ENCODE measurements around the gene AFAP1. TPM values are rescaled to one million over a fixed set of nuclear protein-coding genes. Genes with fewer than 3 reads are reported as not detected.

Gene AFAP1
- total and polyA plus RNA-seq, 2 of the 8 experiments (the other 6 are each of a cell fraction or from before 2014, with no cell fraction given): 3.6 to 18.2 TPM

GRCh38 chr4:7731437-7731836 is 208.2 kb downstream of the AFAP1 start:
- DNase-seq (ENCODE audit: low read depth in 1 of 2, low spot score in 2 of 2) (no peak), FAIRE-seq (no peak)
- Histone ChIP-seq H2BK20ac (ENCODE audit: low read length) (no peak overlapping the region), H3K79me2 (ENCODE audit: control insufficient read depth in 1 of 2, insufficient read depth in 2 of 2, low read length in 2 of 2) (no peaks in the 10 kb centered on the region), H4K20me1 (replicated peaks in 1 of 2; ENCODE audit: control insufficient read depth in 1 of 2, insufficient read depth in 2 of 2, low read length in 2 of 2) (no peaks in the 10 kb centered on the region), H2BK120ac (replicated peaks; ENCODE audit: low read depth, low read length) (no peak overlapping the region), H3K56ac (replicated peaks; ENCODE audit: insufficient read length, low read depth, low read length) (no peak overlapping the region), H2BK5ac (ENCODE audit: low read depth, low read length) (no peak overlapping the region), H3K4ac (replicated peaks; ENCODE audit: insufficient read length, low read depth, low read length) (no peak overlapping the region), H3K9me3 (ENCODE audit: insufficient read depth in 2 of 2, low read depth in 1 of 2, low read length in 1 of 2) (no peaks in the 10 kb centered on the region), H4K8ac (ENCODE audit: extremely low read depth, insufficient read depth, low read length) (no peak overlapping the region), H3K14ac (ENCODE audit: insufficient read length) (no peak overlapping the region), H3K4me2 (ENCODE audit: insufficient read depth in 1 of 2, low read depth in 2 of 2, low read length in 2 of 2) (no peak overlapping the region), H3K27me3 (replicated peaks in 1 of 4; ENCODE audit: control insufficient read depth in 3 of 4, extremely low read depth in 1 of 4, insufficient read depth in 3 of 4, low read length in 3 of 4) (0 out of 7 replicates have a peak, but pooled peaks cover 0 to 2% (median 0%) of the 10 kb centered on the region in 4 experiments), H3K36me3 (ENCODE audit: control insufficient read depth in 2 of 4, insufficient read depth in 4 of 4, low read length in 3 of 4) (no peaks in the 10 kb centered on the region), H3K23me2 (ENCODE audit: low read depth, low read length) (no peaks in the 10 kb centered on the region), H3K23ac (ENCODE audit: insufficient read length) (no peak overlapping the region), H4K91ac (replicated peaks; ENCODE audit: insufficient read length, low read length) (no peak overlapping the region), H3K18ac (ENCODE audit: extremely low read depth, low read length) (no peak overlapping the region), H3K9ac (replicated peaks in 1 of 4; ENCODE audit: extremely low read depth in 1 of 4, low read depth in 3 of 4, low read length in 3 of 4) (no peak overlapping the region), H4K5ac (ENCODE audit: insufficient read length, low read depth, low read length) (no peak overlapping the region), H2AK5ac (ENCODE audit: low read depth, low read length) (no peak overlapping the region), H2BK15ac (ENCODE audit: low read length) (no peak overlapping the region), H3K4me3 (ENCODE audit: extremely low read depth in 1 of 4, insufficient read depth in 2 of 4, low read depth in 3 of 4, low read length in 4 of 4) (no peak overlapping the region), H3K27ac (ENCODE audit: low read depth, low read length) (no peak overlapping the region), H3K79me1 (ENCODE audit: low read depth, low read length) (no peaks in the 10 kb centered on the region), H3K4me1 (replicated peaks in 1 of 4; ENCODE audit: control insufficient read depth in 3 of 4, insufficient read depth in 4 of 4, low read length in 3 of 4) (no peaks in the 10 kb centered on the region; a peak in 2 of 7 replicates), H2AFZ (ENCODE audit: low read length) (no peak overlapping the region), H2BK12ac (ENCODE audit: low read depth, low read length) (no peak overlapping the region)
- TF ChIP-seq USF2 (IDR thresholded peaks at IDR 0.05; ENCODE audit: low read length): no peak
- TF ChIP-seq CBX8 (IDR thresholded peaks at IDR 0.05; ENCODE audit: borderline replicate concordance, low read depth, low read length): no peak
- TF ChIP-seq PHF8 (conservative IDR thresholded peaks at IDR 0.05; ENCODE audit: low read depth, low read length): no peak
- TF ChIP-seq SIX5 (IDR thresholded peaks at IDR 0.05; ENCODE audit: low read depth, low read length): no peak
- no peak for TF ChIP-seq KDM5A (IDR thresholded peaks at IDR 0.05; ENCODE audit: low read length)
- TF ChIP-seq SIN3A (conservative IDR thresholded peaks at IDR 0.05 in 1 of 2, IDR thresholded peaks at IDR 0.05 in 1 of 2; ENCODE audit: low read depth in 1 of 2, low read length in 2 of 2): no peak
- TF ChIP-seq ATF3 (IDR thresholded peaks at IDR 0.05; ENCODE audit: insufficient read depth, low read depth, low read length): no peak
- no peak for TF ChIP-seq E2F6 (IDR thresholded peaks at IDR 0.05)
- no peak for TF ChIP-seq CHD1 (IDR thresholded peaks at IDR 0.05; ENCODE audit: low read depth, low read length)
- ChIA-PET CTCF (ENCODE audit: partially characterized antibody) (interaction anchor here (1.2 kb wide), 1 partner anchor 9 kb away, joined by 3 read pairs; no protein-coding TSS in a partner anchor), POLR2A (ENCODE audit: partially characterized antibody) (interaction anchor here (1.3 kb wide), 1 partner anchor 9 kb away, joined by 3 read pairs; no protein-coding TSS in a partner anchor)
- WGBS, 2 experiments (ENCODE audit: extremely low coverage in 1 of 2, insufficient coverage in 1 of 2, insufficient read length in 1 of 2, insufficient replicate concordance in 2 of 2, low coverage in 1 of 2, low lambda C conversion rate in 2 of 2, missing lambda C conversion rate in 1 of 2): 94% methylated on average over 4 of the region's 4 CpGs; no CpG with 5 or more reads in 1 of the 2 experiments

All from H1 (cell line).